Gastroesophageal sphincter (tissue), 4 donors: ENCODE results near the gene CDYL. TPM values are rescaled to one million over a fixed set of nuclear protein-coding genes. Genes with fewer than 3 reads are reported as not detected.
A peak's percentile ranks its signal among the peaks of the same experiment; 100 is the strongest.

Experiments used
- ATAC-seq: fragments of 150-250 bp; one replicate; pipeline ENCODE4 v1.9.1; 2016; ENCODE audit warnings: mild to moderate bottlenecking, moderate library complexity
- H3K27ac ChIP-seq, 4 donors: fragments of 200-600 bp; sonication (generic) in 3 of 4; 1 replicate in 3 of 4; 2 replicates in 1 of 4; pipeline ENCODE4 v1.5.1; 2016 to 2019
- H3K27me3 ChIP-seq: fragments of 200-600 bp; sonication (generic); one replicate; pipeline ENCODE4 v1.5.1; 2019
- H3K36me3 ChIP-seq, 2 donors: fragments of 200-600 bp; sonication (generic); one replicate each; pipeline ENCODE4 v1.5.1; 2019; ENCODE audit warnings: control low read depth in 1 of 2
- H3K4me1 ChIP-seq, 3 donors: fragments of 200-600 bp; sonication (generic); 1 replicate in 2 of 3; 2 replicates in 1 of 3; pipeline ENCODE4 v1.5.1; 2016 to 2019; ENCODE audit warnings: control low read depth in 2 of 3
- H3K4me3 ChIP-seq, 2 donors: fragments of 200-600 bp; sonication (generic); one replicate each; pipeline ENCODE4 v1.5.1; 2019; ENCODE audit warnings: mild to moderate bottlenecking in 1 of 2, moderate library complexity in 1 of 2
- H3K9me3 ChIP-seq, 3 donors: fragments of 200-600 bp; sonication (generic); one replicate each; pipeline ENCODE4 v1.5.1; 2017 to 2019; ENCODE audit warnings: control low read depth in 2 of 3
- EP300 ChIP-seq: sonication (generic); formaldehyde crosslinking; IDR thresholded peaks from one replicate; pipeline ENCODE4 v1.6.1; 2017; ENCODE audit warnings: antibody characterized with exemption, mild to moderate bottlenecking
- POLR2A ChIP-seq, 2 donors: fragments of 450-650 bp; IDR thresholded peaks; one replicate each; pipeline ENCODE4 v1.6.1; 2017; ENCODE audit warnings: antibody characterized with exemption in 2 of 2, mild to moderate bottlenecking in 2 of 2, moderate library complexity in 1 of 2
- POLR2AphosphoS5 ChIP-seq: sonication (generic); formaldehyde crosslinking; IDR thresholded peaks from one replicate; pipeline ENCODE4 v1.6.1; 2017; ENCODE audit warnings: antibody characterized with exemption
- WGBS, 2 donors: methylation state at CpG; one replicate each; pipeline ENCODE4 v1.1.5; 2018; ENCODE audit warnings: low coverage in 1 of 2; 5-methylcytosine and 5-hydroxymethylcytosine counted together
- total RNA-seq, 4 donors: library from RNA; depleted of rRNA; stranded (reverse); fragments of >200 nt; gene quantifications; one replicate each; pipeline ENCODE4 v1.1.0, GENCODE V29; 2016
- TF ChIP-seq, protein P1 (sequence below), 4 experiments: fragments of 200-600 bp in 2 of 4; fragments of 450-650 bp in 2 of 4; sonication (generic) in 1 of 4; IDR thresholded peaks; one replicate each; pipeline ENCODE4 v1.5.1; 2017 to 2019; ENCODE audit warnings: antibody characterized with exemption in 4 of 4, mild to moderate bottlenecking in 2 of 4, moderate library complexity in 2 of 4

Gene CDYL, protein sequence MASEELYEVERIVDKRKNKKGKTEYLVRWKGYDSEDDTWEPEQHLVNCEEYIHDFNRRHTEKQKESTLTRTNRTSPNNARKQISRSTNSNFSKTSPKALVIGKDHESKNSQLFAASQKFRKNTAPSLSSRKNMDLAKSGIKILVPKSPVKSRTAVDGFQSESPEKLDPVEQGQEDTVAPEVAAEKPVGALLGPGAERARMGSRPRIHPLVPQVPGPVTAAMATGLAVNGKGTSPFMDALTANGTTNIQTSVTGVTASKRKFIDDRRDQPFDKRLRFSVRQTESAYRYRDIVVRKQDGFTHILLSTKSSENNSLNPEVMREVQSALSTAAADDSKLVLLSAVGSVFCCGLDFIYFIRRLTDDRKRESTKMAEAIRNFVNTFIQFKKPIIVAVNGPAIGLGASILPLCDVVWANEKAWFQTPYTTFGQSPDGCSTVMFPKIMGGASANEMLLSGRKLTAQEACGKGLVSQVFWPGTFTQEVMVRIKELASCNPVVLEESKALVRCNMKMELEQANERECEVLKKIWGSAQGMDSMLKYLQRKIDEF
- total RNA-seq: 10 to 100 TPM; 32.0 to 68.3 (median 54.0) TPM

DNA sequence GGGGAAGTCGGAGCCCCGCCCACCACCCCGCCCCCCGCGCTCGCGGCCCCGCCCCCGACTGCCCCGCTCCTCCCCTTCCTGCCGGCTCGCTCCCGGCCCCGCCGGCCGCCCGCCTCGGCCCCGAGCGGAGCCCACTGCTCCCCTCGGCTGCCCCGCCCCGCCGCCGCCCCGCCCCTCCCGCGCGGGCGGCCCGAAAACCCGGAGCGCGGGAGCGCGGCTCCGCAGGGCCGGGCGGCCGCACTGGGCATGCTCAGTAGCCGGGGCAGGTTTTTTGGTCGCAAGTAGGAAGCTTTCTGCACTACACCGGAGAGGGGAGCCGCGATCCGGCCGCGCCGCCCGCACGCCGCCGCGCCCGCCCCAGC lies at the start of gene CDYL:
Gene CDYL (plus strand): TSS at position 274 of the 362 bp plus-strand sequence. CDS start 380 bp downstream, outside the sequence.
- Histone ChIP-seq H3K4me1 (peaks cover 3 to 43% (median 7%) of the 10 kb centered on the region in 3 donors), H3K36me3 (no peaks in the 10 kb centered on the region), H3K27ac (peak within 1 kb of the TSS; percentile 75 to 91 (median 90)), H3K9me3 (no peaks in the 10 kb centered on the region), H3K4me3 (peak within 1 kb of the TSS; percentile 80 to 98), H3K27me3 (no peaks in the 10 kb centered on the region)
- TF ChIP-seq, protein P1, sequence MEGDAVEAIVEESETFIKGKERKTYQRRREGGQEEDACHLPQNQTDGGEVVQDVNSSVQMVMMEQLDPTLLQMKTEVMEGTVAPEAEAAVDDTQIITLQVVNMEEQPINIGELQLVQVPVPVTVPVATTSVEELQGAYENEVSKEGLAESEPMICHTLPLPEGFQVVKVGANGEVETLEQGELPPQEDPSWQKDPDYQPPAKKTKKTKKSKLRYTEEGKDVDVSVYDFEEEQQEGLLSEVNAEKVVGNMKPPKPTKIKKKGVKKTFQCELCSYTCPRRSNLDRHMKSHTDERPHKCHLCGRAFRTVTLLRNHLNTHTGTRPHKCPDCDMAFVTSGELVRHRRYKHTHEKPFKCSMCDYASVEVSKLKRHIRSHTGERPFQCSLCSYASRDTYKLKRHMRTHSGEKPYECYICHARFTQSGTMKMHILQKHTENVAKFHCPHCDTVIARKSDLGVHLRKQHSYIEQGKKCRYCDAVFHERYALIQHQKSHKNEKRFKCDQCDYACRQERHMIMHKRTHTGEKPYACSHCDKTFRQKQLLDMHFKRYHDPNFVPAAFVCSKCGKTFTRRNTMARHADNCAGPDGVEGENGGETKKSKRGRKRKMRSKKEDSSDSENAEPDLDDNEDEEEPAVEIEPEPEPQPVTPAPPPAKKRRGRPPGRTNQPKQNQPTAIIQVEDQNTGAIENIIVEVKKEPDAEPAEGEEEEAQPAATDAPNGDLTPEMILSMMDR (IDR thresholded peaks at IDR 0.05): no peak
- TF ChIP-seq POLR2A (IDR thresholded peaks at IDR 0.05) (peak; percentile 9 to 43), POLR2AphosphoS5 (peak; percentile 42)
- WGBS, 2 donors: no CpG with 5 or more reads among the region's 55 CpGs
- peak; percentile 90 for ATAC-seq

DNA sequence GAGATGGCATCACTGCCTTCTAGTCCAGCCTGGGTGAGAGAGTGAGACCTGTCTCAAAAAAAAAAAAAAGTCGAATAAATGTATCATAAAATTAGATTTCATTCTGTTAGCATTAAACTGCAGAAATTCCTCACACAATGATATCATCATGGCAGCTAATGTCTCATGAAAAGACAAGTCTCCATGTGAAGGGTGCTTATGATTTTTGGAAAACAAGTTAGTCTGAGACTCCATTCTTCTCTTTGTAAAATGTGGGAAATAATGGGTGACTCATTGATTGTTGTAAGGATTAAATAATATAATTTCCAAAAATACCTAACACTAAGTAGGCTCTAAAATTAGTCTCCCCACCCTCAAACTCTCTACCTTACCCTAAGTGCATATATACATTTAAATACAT lies 49.6 kb upstream of the CDYL start:
- no peak overlapping the region for H3K27ac ChIP-seq
- H3K9me3 ChIP-seq: no peaks in the 10 kb centered on the region
- H3K4me1 ChIP-seq: no peaks in the 10 kb centered on the region
- no peaks in the 10 kb centered on the region for H3K27me3 ChIP-seq
- H3K36me3 ChIP-seq: no peaks in the 10 kb centered on the region
- TF ChIP-seq POLR2A (IDR thresholded peaks at IDR 0.05) (no peak), POLR2AphosphoS5 (no peak), EP300 (no peak)
- TF ChIP-seq, protein P1 (IDR thresholded peaks at IDR 0.05): no peak
- H3K4me3 ChIP-seq: no peak overlapping the region
- WGBS, 2 donors: 71 to 86% methylated on average over 1 of the region's 1 CpG
- ATAC-seq: no peak

DNA sequence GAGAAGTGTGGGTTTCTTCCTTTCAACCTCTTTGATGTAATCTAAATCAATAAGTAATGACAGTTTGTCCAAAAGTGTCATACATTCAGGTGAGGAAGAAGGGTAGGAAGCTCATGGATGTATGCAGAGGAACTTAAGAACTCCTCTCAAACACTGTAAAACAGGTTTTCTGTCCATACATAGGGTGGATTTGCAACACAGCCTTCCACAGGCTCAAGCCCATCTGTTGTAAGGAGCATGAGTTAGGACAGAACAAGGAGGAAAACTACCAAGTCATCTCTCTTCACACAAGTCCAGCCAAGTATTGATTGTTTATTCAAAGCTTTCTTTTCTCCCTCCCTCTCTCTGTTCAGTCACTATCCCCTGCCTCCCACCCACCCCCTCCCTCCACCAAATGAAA lies 49.0 kb upstream of the CDYL start:
- Histone ChIP-seq H3K27ac (no peak overlapping the region), H3K36me3 (no peaks in the 10 kb centered on the region), H3K4me1 (no peaks in the 10 kb centered on the region), H3K4me3 (no peak overlapping the region), H3K9me3 (no peaks in the 10 kb centered on the region), H3K27me3 (no peaks in the 10 kb centered on the region)
- TF ChIP-seq EP300 (no peak), POLR2A (IDR thresholded peaks at IDR 0.05) (no peak), POLR2AphosphoS5 (no peak)
- TF ChIP-seq, protein P1 (IDR thresholded peaks at IDR 0.05): no peak
- no peak for ATAC-seq

DNA sequence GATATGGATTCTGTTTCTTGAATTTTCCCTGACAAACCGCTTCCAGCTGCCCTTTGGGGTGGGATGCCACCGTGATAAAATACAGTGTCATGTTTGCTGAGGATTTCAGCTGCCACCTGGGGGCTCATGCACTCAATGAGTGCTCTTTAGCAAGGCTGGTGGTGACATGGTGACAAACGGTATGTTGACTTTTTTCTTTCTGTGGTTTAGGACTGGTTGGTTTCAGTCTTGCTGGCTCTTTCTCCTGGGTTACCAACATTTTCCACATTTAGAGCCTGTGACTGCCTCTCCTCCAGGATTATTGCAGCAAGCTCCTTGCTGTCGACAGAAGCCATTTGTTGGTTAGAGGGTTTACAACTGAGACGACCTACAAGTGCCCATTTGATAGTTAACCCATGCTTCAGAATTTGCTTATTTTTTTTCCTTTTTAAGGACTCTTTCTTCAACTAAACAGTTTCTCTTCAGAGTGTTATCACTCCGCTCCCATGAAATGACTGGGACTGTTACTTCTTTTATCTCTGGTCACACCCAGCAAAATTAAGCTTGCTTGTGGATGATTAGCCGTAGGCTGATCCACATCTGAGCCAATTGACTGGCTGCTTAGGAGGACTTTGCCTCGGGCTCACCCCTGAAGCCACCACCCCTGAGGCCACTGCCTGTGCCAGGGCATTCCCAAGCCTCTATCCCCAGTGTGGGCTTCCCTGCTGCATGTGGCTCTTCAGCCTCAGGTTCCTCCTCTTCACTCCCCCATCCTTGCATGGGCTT lies 48.4 kb upstream of the CDYL start:
- no peak for TF ChIP-seq POLR2AphosphoS5
- TF ChIP-seq, protein P1 (IDR thresholded peaks at IDR 0.05): no peak
- no peak for TF ChIP-seq POLR2A (IDR thresholded peaks at IDR 0.05)
- no peak for TF ChIP-seq EP300
- Histone ChIP-seq H3K27me3 (no peaks in the 10 kb centered on the region), H3K4me1 (peaks cover 0 to 3% (median 0%) of the 10 kb centered on the region in 3 donors), H3K27ac (no peak overlapping the region), H3K9me3 (no peaks in the 10 kb centered on the region), H3K4me3 (no peak overlapping the region), H3K36me3 (no peaks in the 10 kb centered on the region)
- ATAC-seq: no peak
- WGBS, 2 donors: 38 to 54% methylated on average over 5 to 8 of the region's 8 CpGs
